GM12878 (cell line): ENCODE measurements around the gene NUAK2. TPM values are rescaled to one million over a fixed set of nuclear protein-coding genes. Genes with fewer than 3 reads are reported as not detected.

Experiments
- ATAC-seq: fragments of 200-7000 bp; cut with Tn5 transposase; 3 replicates; pipeline ENCODE4 v1.9.1; 2020; ENCODE audit warnings: mild to moderate bottlenecking, moderate library complexity
- BruUV-seq: library from RNA; stranded (reverse); fragments of 400-500 nt; replicated peaks from 2 replicates; lab custom pipeline; 2021; lab: Mats Ljungman, UMichigan
- CTCF ChIA-PET: fragments of 300-600 bp; sonication (Branson Sonifier 250); formaldehyde crosslinking; extraction: SDS; loops from one replicate; lab custom pipeline; 2021; ENCODE audit warnings: inconsistent platforms; lab: Yijun Ruan, JAX
- POLR2A ChIA-PET: fragments of 350-600 bp; formaldehyde crosslinking; extraction: SDS; loops from one replicate; lab custom pipeline; 2021; ENCODE audit warnings: inconsistent platforms; lab: Charles Lee
- RAD21 ChIA-PET: fragments of 300-600 bp; sonication (Branson Sonifier 250); formaldehyde crosslinking; loops from one replicate; lab custom pipeline; 2023; ENCODE audit warnings: antibody characterized with exemption; ENCODE audit not compliant: unreplicated experiment; lab: Charles Lee
- SMC1A ChIA-PET: fragments of 300-600 bp; sonication (Branson Sonifier 250); formaldehyde crosslinking; loops from one replicate; lab custom pipeline; 2023; ENCODE audit not compliant: unreplicated experiment, uncharacterized antibody; lab: Charles Lee
- DNase-seq: peaks from one replicate; pipeline ENCODE4 v3.0.0-alpha.2; 2011; ENCODE audit warnings: low read depth, low spot score
- FAIRE-seq: peaks from 3 replicates; lab custom pipeline; 2011; peaks lifted over from hg19 to GRCh38; lab: Jason Lieb, UNC
- H2AFZ ChIP-seq: 2 replicates; pipeline ENCODE4 v1.6.0; 2011; ENCODE audit warnings: low read depth, low read length, control low read depth; ENCODE audit not compliant: control insufficient read depth
- H3K27ac ChIP-seq: 2 replicates; pipeline ENCODE4 v1.5.1; 2011; ENCODE audit warnings: control low read depth; ENCODE audit not compliant: control insufficient read depth, insufficient read depth
- H3K27me3 ChIP-seq, 2 experiments: replicated peaks in 1 of 2; 2 replicates each; pipeline versions ENCODE4 v1.6.0 to v1.6.1; 2011; ENCODE audit warnings: low read length in 1 of 2; ENCODE audit not compliant: control insufficient read depth in 2 of 2, insufficient read depth in 2 of 2
- H3K36me3 ChIP-seq, 2 experiments: 2 replicates each; pipeline ENCODE4 v1.5.1; 2011; ENCODE audit warnings: low read length in 1 of 2; ENCODE audit not compliant: control insufficient read depth in 2 of 2, insufficient read depth in 2 of 2
- H3K4me1 ChIP-seq: 2 replicates; pipeline ENCODE4 v1.6.1; 2011; ENCODE audit warnings: mild to moderate bottlenecking, low read length, moderate library complexity, mixed read lengths; ENCODE audit not compliant: control insufficient read depth, insufficient read depth
- H3K4me2 ChIP-seq: 2 replicates; pipeline ENCODE4 v1.6.0; 2011; ENCODE audit warnings: control low read depth; ENCODE audit not compliant: control insufficient read depth, insufficient read depth
- H3K4me3 ChIP-seq: fragments of 200-600 bp; sonication (generic); 2 replicates; pipeline ENCODE4 v1.5.1; 2016
- H3K79me2 ChIP-seq: 2 replicates; pipeline ENCODE4 v1.6.0; 2011; ENCODE audit warnings: low read length; ENCODE audit not compliant: control insufficient read depth, insufficient read depth
- H3K9ac ChIP-seq: 2 replicates; pipeline ENCODE4 v1.8.0; 2011; ENCODE audit warnings: low read length, control low read depth, mixed read lengths; ENCODE audit not compliant: control insufficient read depth, insufficient read depth
- H3K9me3 ChIP-seq: replicated peaks from 3 replicates; pipeline ENCODE4 v1.5.1; 2011; ENCODE audit warnings: mild to moderate bottlenecking, low read length; ENCODE audit not compliant: control insufficient read depth, insufficient read depth
- H4K20me1 ChIP-seq: 2 replicates; pipeline ENCODE4 v1.6.0; 2011; ENCODE audit not compliant: control insufficient read depth, insufficient read depth
- ASH2L ChIP-seq: fragments of 300-600, 200-600 bp; sonication (generic); IDR thresholded peaks from 2 replicates; pipeline ENCODE4 v1.6.1; 2017; ENCODE audit warnings: low read depth, mild to moderate bottlenecking, borderline replicate concordance
- BCL11A ChIP-seq: IDR thresholded peaks from 2 replicates; pipeline ENCODE4 v1.6.1; 2011; ENCODE audit warnings: low read depth, low read length
- BCL3 ChIP-seq: IDR thresholded peaks from 2 replicates; pipeline ENCODE4 v1.6.1; 2011; ENCODE audit warnings: borderline replicate concordance, low read depth, mild to moderate bottlenecking, moderate library complexity, low read length; ENCODE audit not compliant: insufficient read depth, poor library complexity, severe bottlenecking
- EGR1 ChIP-seq, 2 experiments: IDR thresholded peaks; 1 replicate in 1 of 2; 2 replicates in 1 of 2; pipeline ENCODE4 v1.6.1; 2011 to 2012; ENCODE audit warnings: low read depth in 2 of 2, low read length in 2 of 2, borderline replicate concordance in 1 of 2, mild to moderate bottlenecking in 1 of 2, moderate library complexity in 1 of 2
- ESRRA ChIP-seq: IDR thresholded peaks from 2 replicates; pipeline ENCODE4 v1.6.1; 2012; ENCODE audit warnings: mild to moderate bottlenecking, low read length, improper control_type of control experiment
- EZH2 ChIP-seq: IDR thresholded peaks from 2 replicates; pipeline ENCODE4 v1.6.1; 2012; ENCODE audit warnings: low read depth, mild to moderate bottlenecking, control low read depth, inconsistent platforms, low read length, borderline replicate concordance; ENCODE audit not compliant: control insufficient read depth
- IKZF1 ChIP-seq: fragments of 450-650 bp; conservative IDR thresholded peaks from 2 replicates; pipeline ENCODE4 v1.6.1; 2017; ENCODE audit warnings: antibody characterized with exemption, mild to moderate bottlenecking
- IKZF2 ChIP-seq, 2 experiments: fragments of 450-650 bp; IDR thresholded peaks; 2 replicates each; pipeline ENCODE4 v1.6.1; 2017; ENCODE audit warnings: mild to moderate bottlenecking in 2 of 2, moderate library complexity in 2 of 2
- JUNB ChIP-seq: IDR thresholded peaks from 2 replicates; pipeline ENCODE4 v1.6.1; 2016; ENCODE audit warnings: antibody characterized with exemption, mild to moderate bottlenecking
- JUND ChIP-seq: IDR thresholded peaks from 2 replicates; pipeline ENCODE4 v1.6.1; 2012; ENCODE audit warnings: low read depth, mild to moderate bottlenecking, low read length, improper control_type of control experiment, moderate library complexity
- KLF5 ChIP-seq: fragments of 450-650 bp; IDR thresholded peaks from 2 replicates; pipeline ENCODE4 v1.6.1; 2014; ENCODE audit warnings: mild to moderate bottlenecking; ENCODE audit not compliant: partially characterized antibody
- MTA2 ChIP-seq: fragments of 450-650 bp; IDR thresholded peaks from 2 replicates; pipeline ENCODE4 v1.6.1; 2016; ENCODE audit warnings: low read depth, mild to moderate bottlenecking, moderate library complexity
- NFIC ChIP-seq: IDR thresholded peaks from 2 replicates; pipeline ENCODE4 v1.6.1; 2012; ENCODE audit warnings: low read depth, mild to moderate bottlenecking, inconsistent platforms, low read length, moderate library complexity
- NFXL1 ChIP-seq: fragments of 450-650 bp; IDR thresholded peaks from 2 replicates; pipeline ENCODE4 v1.6.1; 2017; ENCODE audit warnings: antibody characterized with exemption, mild to moderate bottlenecking, borderline replicate concordance
- PAX5 ChIP-seq: IDR thresholded peaks from 2 replicates; pipeline ENCODE4 v1.6.1; 2011; ENCODE audit warnings: low read depth, low read length, borderline replicate concordance
- PBX3 ChIP-seq: IDR thresholded peaks from 2 replicates; pipeline ENCODE4 v1.6.1; 2011; ENCODE audit warnings: mild to moderate bottlenecking, low read depth, low read length, moderate library complexity; ENCODE audit not compliant: insufficient replicate concordance
- PKNOX1 ChIP-seq: fragments of 450-650 bp; IDR thresholded peaks from 2 replicates; pipeline ENCODE4 v1.6.1; 2016; ENCODE audit warnings: mild to moderate bottlenecking
- POU2F2 ChIP-seq: IDR thresholded peaks from 3 replicates; pipeline ENCODE4 v1.6.1; 2011; ENCODE audit warnings: low read depth, mild to moderate bottlenecking, low read length, borderline replicate concordance
- SMARCA5 ChIP-seq: fragments of 450-650 bp; IDR thresholded peaks from 2 replicates; pipeline ENCODE4 v1.6.1; 2017; ENCODE audit warnings: mild to moderate bottlenecking
- TCF3 ChIP-seq: IDR thresholded peaks from 2 replicates; pipeline ENCODE4 v1.6.1; 2012; ENCODE audit warnings: low read depth, mild to moderate bottlenecking, low read length, borderline replicate concordance; ENCODE audit not compliant: insufficient read depth
- WGBS: methylation state at CpG from one replicate; pipeline ENCODE4 v1.1.6; 2016; ENCODE audit warnings: low lambda C conversion rate; ENCODE audit not compliant: insufficient replicate concordance, insufficient coverage; ENCODE audit errors: missing lambda C conversion rate; 5-methylcytosine and 5-hydroxymethylcytosine counted together
- in situ Hi-C: fragments of 300-500 bp; cut with MboI; formaldehyde crosslinking; loops from 9 replicates; pipeline ENCODE4 v1.14.3; 2018; ENCODE audit warnings: mixed read lengths
- intact Hi-C: fragments of 100-400 bp; cut with micrococcal nuclease; formaldehyde crosslinking; loops from one replicate; pipeline ENCODE4 v1.14.2; 2022; ENCODE audit not compliant: unreplicated experiment
- polyA plus RNA-seq, 11 experiments: library from polyadenylated mRNA; depleted of rRNA in 4 of 11; unstranded in 6 of 11; stranded (reverse) in 5 of 11; fragments of >200 nt; fragmentation: Nextera tagmentation in 4 of 11; fragmentation: Illumina TruSeq in 1 of 11; extraction: Ambion mirVana in 4 of 11; extraction: Trizol in 1 of 11; gene quantifications; 1 replicate in 1 of 11; 2 replicates in 10 of 11; pipeline versions ENCODE4 v1.2.1 to v1.2.3, GENCODE V29; 2011 to 2016; ENCODE audit warnings: inconsistent platforms in 2 of 11, missing spikeins in 2 of 11, low read depth in 1 of 11
- total RNA-seq, 4 experiments: library from RNA; depleted of rRNA in 3 of 4; stranded (reverse); fragments of >200 nt in 3 of 4; fragmentation: Illumina TruSeq in 1 of 4; extraction: Trizol in 1 of 4; gene quantifications; 2 replicates each; pipeline versions ENCODE4 v1.2.1 to v1.2.3, GENCODE V29; 2013 to 2021

The NUAK2 gene
- total and polyA plus RNA-seq, 10 of the 15 experiments (the other 5 are each of a cell fraction or from before 2014, with no cell fraction given): 0.27 to 3.0 (median 1.2) TPM

GRCh38 chr1:205274041-205274691 is 47.4 kb downstream of the NUAK2 start:
- intact Hi-C loops (loop anchor here (10.0 kb wide), 1 partner anchor 251 kb away; no protein-coding TSS in a partner anchor), in situ Hi-C loops (loop anchor here (5.0 kb wide), 1 partner anchor 213 kb away; no protein-coding TSS in a partner anchor)
- ATAC-seq (peak; percentile 59), FAIRE-seq (no peak), DNase-seq (no peak)
- WGBS: 41% methylated on average over 8 of the region's 8 CpGs
- H3K9ac ChIP-seq: no peak overlapping the region
- no peaks in the 10 kb centered on the region for H3K79me2 ChIP-seq
- no peak overlapping the region for H3K4me2 ChIP-seq
- CTCF ChIA-PET: interaction anchor here (0.8 to 42.1 kb wide), 31 partner anchors 9 to 384 kb away, joined by 3 to 2333 read pairs (median 6); partner anchors contain the start of genes KLHDC8A, NUAK2 and TMCC2
- peaks cover 3% of the 10 kb centered on the region; the same call in 1 of the 2 replicates for H3K4me1 ChIP-seq
- H2AFZ ChIP-seq: no peak overlapping the region
- no TSS peak for BruUV-seq
- H3K27me3 ChIP-seq: peaks cover 0 to 2% of the 10 kb centered on the region in 2 experiments; a peak in 1 of 4 replicates
- H4K20me1 ChIP-seq: no peaks in the 10 kb centered on the region
- no peak overlapping the region for H3K27ac ChIP-seq
- H3K36me3 ChIP-seq: no peaks in the 10 kb centered on the region
- H3K9me3 ChIP-seq: no peaks in the 10 kb centered on the region
- RAD21 ChIA-PET: interaction anchor here (0.7 to 13.6 kb wide), 30 partner anchors 9 to 499 kb away, joined by 3 to 892 read pairs (median 7); partner anchors contain the start of genes NUAK2 and TMCC2
- SMC1A ChIA-PET: interaction anchor here (0.6 to 25.9 kb wide), 23 partner anchors 9 to 384 kb away, joined by 3 to 1445 read pairs (median 4); partner anchors contain the start of gene NUAK2
- H3K4me3 ChIP-seq: no peak overlapping the region
- POLR2A ChIA-PET: interaction anchor here (0.7 to 6.2 kb wide), 11 partner anchors 12 to 211 kb away, joined by 3 to 91 read pairs (median 3); partner anchors contain the start of gene NUAK2
- TF ChIP-seq POU2F2 (no peak), TCF3 (no peak), ASH2L (no peak), PAX5 (peak; percentile 92), PBX3 (peak; percentile 77), SMARCA5 (no peak), KLF5 (peak; percentile 3), NFIC (no peak), BCL3 (no peak), EGR1 (IDR thresholded peaks at IDR 0.05; ENCODE audit: borderline replicate concordance in 1 of 2, low read depth in 2 of 2, low read length in 2 of 2) (0 out of 3 replicates have a peak, but pooled peaks of 1 of the 2 experiments have one; percentile 6), PKNOX1 (peak; percentile 91), BCL11A (no peak), ESRRA (no peak), NFXL1 (no peak), EZH2 (no peak), IKZF2 (IDR thresholded peaks at IDR 0.05) (no peak), IKZF1 (0 out of 2 replicates have a peak, but pooled peaks have one; percentile 12), JUNB (no peak), JUND (no peak), MTA2 (no peak)
